ENCODE results near the gene CASR.

The CASR gene

GRCh38 chr3:122272879-122273278, 89.4 kb downstream of the CASR start:
- no peak overlapping the region for H3K9ac ChIP-seq (ENCODE audit: insufficient read length)
- H3K4me3 ChIP-seq = no peak overlapping the region
- no peak overlapping the region for H3K27ac ChIP-seq
- TF ChIP-seq POLR2AphosphoS5 (IDR thresholded peaks at IDR 0.05; ENCODE audit: borderline replicate concordance, low read depth, low read length) (no peak), EZH2 (IDR thresholded peaks at IDR 0.05) (no peak), FOXP2 (optimal IDR thresholded peaks at IDR 0.05; ENCODE audit: control extremely low read depth, extremely low read length, insufficient read depth) (no peak)
- no peak for DNase-seq (ENCODE audit: low read depth, low spot score)
- H3K36me3 ChIP-seq (ENCODE audit: insufficient read depth, low read length) = no peaks in the 10 kb centered on the region
- no peaks in the 10 kb centered on the region for H3K9me3 ChIP-seq (ENCODE audit: low read depth, low read length)

GRCh38 chr3:122273498-122273897, 90.0 kb downstream of the CASR start:
- TF ChIP-seq EZH2 (IDR thresholded peaks at IDR 0.05) = no peak
- no peak for TF ChIP-seq POLR2AphosphoS5 (IDR thresholded peaks at IDR 0.05; ENCODE audit: borderline replicate concordance, low read depth, low read length)
- TF ChIP-seq FOXP2 (optimal IDR thresholded peaks at IDR 0.05; ENCODE audit: control extremely low read depth, extremely low read length, insufficient read depth) = no peak
- Histone ChIP-seq H3K27ac (no peak overlapping the region), H3K4me3 (no peak overlapping the region), H3K9ac (ENCODE audit: insufficient read length) (no peak overlapping the region), H3K9me3 (ENCODE audit: low read depth, low read length) (no peaks in the 10 kb centered on the region), H3K36me3 (ENCODE audit: insufficient read depth, low read length) (no peaks in the 10 kb centered on the region)
- no peak for DNase-seq (ENCODE audit: low read depth, low spot score)

GRCh38 chr3:122281891-122282290, 98.4 kb downstream of the CASR start:
- DNase-seq (ENCODE audit: low read depth, low spot score) = no peak
- Histone ChIP-seq H3K9ac (ENCODE audit: insufficient read length) (no peak overlapping the region), H3K9me3 (ENCODE audit: low read depth, low read length) (no peaks in the 10 kb centered on the region), H3K27ac (no peak overlapping the region), H3K4me3 (no peak overlapping the region), H3K36me3 (ENCODE audit: insufficient read depth, low read length) (no peaks in the 10 kb centered on the region)
- TF ChIP-seq EZH2 (IDR thresholded peaks at IDR 0.05) (no peak), FOXP2 (optimal IDR thresholded peaks at IDR 0.05; ENCODE audit: control extremely low read depth, extremely low read length, insufficient read depth) (no peak), POLR2AphosphoS5 (IDR thresholded peaks at IDR 0.05; ENCODE audit: borderline replicate concordance, low read depth, low read length) (no peak)

- no peak for DNase-seq (ENCODE audit: low read depth, low spot score)
- Histone ChIP-seq H3K4me3 (no peak overlapping the region), H3K9ac (ENCODE audit: insufficient read length) (no peak overlapping the region), H3K36me3 (ENCODE audit: insufficient read depth, low read length) (no peaks in the 10 kb centered on the region), H3K27ac (no peak overlapping the region), H3K9me3 (ENCODE audit: low read depth, low read length) (no peaks in the 10 kb centered on the region)
- TF ChIP-seq POLR2AphosphoS5 (IDR thresholded peaks at IDR 0.05; ENCODE audit: borderline replicate concordance, low read depth, low read length) = no peak
- no peak for TF ChIP-seq FOXP2 (optimal IDR thresholded peaks at IDR 0.05; ENCODE audit: control extremely low read depth, extremely low read length, insufficient read depth)
- no peak for TF ChIP-seq EZH2 (IDR thresholded peaks at IDR 0.05)
Measured at GRCh38 chr3:122283796-122284445, 100.5 kb downstream of the CASR start.

GRCh38 chr3:122284486-122284885, 101.0 kb downstream of the CASR start:
- no peak for TF ChIP-seq FOXP2 (optimal IDR thresholded peaks at IDR 0.05; ENCODE audit: control extremely low read depth, extremely low read length, insufficient read depth)
- TF ChIP-seq POLR2AphosphoS5 (IDR thresholded peaks at IDR 0.05; ENCODE audit: borderline replicate concordance, low read depth, low read length) = no peak
- no peak for TF ChIP-seq EZH2 (IDR thresholded peaks at IDR 0.05)
- H3K27ac ChIP-seq = no peak overlapping the region

GRCh38 chr3:122294359-122294758, 110.9 kb downstream of the CASR start:
- Histone ChIP-seq H3K9ac (ENCODE audit: insufficient read length) (no peak overlapping the region), H3K9me3 (ENCODE audit: low read depth, low read length) (no peaks in the 10 kb centered on the region), H3K4me3 (no peak overlapping the region), H3K36me3 (ENCODE audit: insufficient read depth, low read length) (no peaks in the 10 kb centered on the region), H3K27ac (no peak overlapping the region)
- no peak for TF ChIP-seq EZH2 (IDR thresholded peaks at IDR 0.05)
- DNase-seq (ENCODE audit: low read depth, low spot score) = no peak

More at GRCh38 chr3:122284486-122284885, 101.0 kb downstream of the CASR start:
- no peak overlapping the region for H3K4me3 ChIP-seq
- no peak for DNase-seq (ENCODE audit: low read depth, low spot score)
- no peaks in the 10 kb centered on the region for H3K36me3 ChIP-seq (ENCODE audit: insufficient read depth, low read length)
- no peak overlapping the region for H3K9ac ChIP-seq (ENCODE audit: insufficient read length)
- no peaks in the 10 kb centered on the region for H3K9me3 ChIP-seq (ENCODE audit: low read depth, low read length)

- no peak overlapping the region for H3K27ac ChIP-seq
- DNase-seq (ENCODE audit: low read depth, low spot score) = no peak
- no peak overlapping the region for H3K4me3 ChIP-seq
- H3K9me3 ChIP-seq (ENCODE audit: low read depth, low read length) = no peaks in the 10 kb centered on the region
- H3K36me3 ChIP-seq (ENCODE audit: insufficient read depth, low read length) = no peaks in the 10 kb centered on the region
- H3K9ac ChIP-seq (ENCODE audit: insufficient read length) = no peak overlapping the region
- TF ChIP-seq EZH2 (IDR thresholded peaks at IDR 0.05) (no peak), FOXP2 (optimal IDR thresholded peaks at IDR 0.05; ENCODE audit: control extremely low read depth, extremely low read length, insufficient read depth) (no peak), POLR2AphosphoS5 (IDR thresholded peaks at IDR 0.05; ENCODE audit: borderline replicate concordance, low read depth, low read length) (no peak)
Measured at GRCh38 chr3:122295266-122296062, 112.0 kb downstream of the CASR start.

GRCh38 chr3:122298239-122298638, 114.8 kb downstream of the CASR start:
- H3K36me3 ChIP-seq (ENCODE audit: insufficient read depth, low read length) = no peaks in the 10 kb centered on the region
- no peak overlapping the region for H3K4me3 ChIP-seq
- no peaks in the 10 kb centered on the region for H3K9me3 ChIP-seq (ENCODE audit: low read depth, low read length)
- DNase-seq (ENCODE audit: low read depth, low spot score) = no peak
- H3K9ac ChIP-seq (ENCODE audit: insufficient read length) = no peak overlapping the region
- no peak for TF ChIP-seq POLR2AphosphoS5 (IDR thresholded peaks at IDR 0.05; ENCODE audit: borderline replicate concordance, low read depth, low read length)
- no peak for TF ChIP-seq FOXP2 (optimal IDR thresholded peaks at IDR 0.05; ENCODE audit: control extremely low read depth, extremely low read length, insufficient read depth)
- no peak for TF ChIP-seq EZH2 (IDR thresholded peaks at IDR 0.05)
- H3K27ac ChIP-seq = no peak overlapping the region
